H9 (cell line): Measurements from ENCODE around the gene GPD1L. TPM values are rescaled to one million over a fixed set of nuclear protein-coding genes. Genes with fewer than 3 reads are reported as not detected.

Experiments used
- DNase-seq: peaks from one replicate; pipeline ENCODE4 v3.0.0-alpha.2; 2017
- H2AFZ ChIP-seq: one replicate; pipeline ENCODE4 v1.6.1; 2013; ENCODE audit warnings: mild to moderate bottlenecking, low read length, control low read depth, moderate library complexity
- H2AK5ac ChIP-seq: 2 replicates; pipeline ENCODE4 v1.6.1; 2013; ENCODE audit warnings: low read length, control low read depth, mixed read lengths; ENCODE audit not compliant: insufficient read length
- H2BK120ac ChIP-seq: one replicate; pipeline ENCODE4 v1.6.1; 2013; ENCODE audit warnings: low read depth, mild to moderate bottlenecking, low read length, control low read depth, inconsistent platforms; ENCODE audit not compliant: poor library complexity, severe bottlenecking
- H2BK12ac ChIP-seq: 2 replicates; pipeline ENCODE4 v1.6.1; 2013; ENCODE audit warnings: low read length, control low read depth, mixed read lengths, low read depth; ENCODE audit not compliant: insufficient read length
- H2BK15ac ChIP-seq: 2 replicates; pipeline ENCODE4 v1.6.1; 2013; ENCODE audit warnings: low read depth, low read length, control low read depth
- H2BK20ac ChIP-seq: one replicate; pipeline ENCODE4 v1.6.1; 2013; ENCODE audit warnings: low read depth, mild to moderate bottlenecking, low read length, control low read depth, inconsistent platforms; ENCODE audit not compliant: poor library complexity, severe bottlenecking
- H2BK5ac ChIP-seq: 2 replicates; pipeline ENCODE4 v1.6.1; 2013; ENCODE audit warnings: low read length, control low read depth, mixed read lengths; ENCODE audit not compliant: insufficient read length
- H3K14ac ChIP-seq: 2 replicates; pipeline ENCODE4 v1.6.1; 2013; ENCODE audit warnings: low read length, control low read depth; ENCODE audit not compliant: insufficient read depth
- H3K18ac ChIP-seq: 2 replicates; pipeline ENCODE4 v1.6.1; 2013; ENCODE audit warnings: low read depth, mild to moderate bottlenecking, mixed read lengths, low read length, control low read depth; ENCODE audit not compliant: insufficient read length
- H3K23ac ChIP-seq: 2 replicates; pipeline ENCODE4 v1.6.1; 2013; ENCODE audit warnings: low read length, control low read depth, mixed read lengths, low read depth; ENCODE audit not compliant: insufficient read length
- H3K23me2 ChIP-seq: 2 replicates; pipeline ENCODE4 v1.6.1; 2013; ENCODE audit warnings: low read depth, mild to moderate bottlenecking, mixed read lengths, low read length, control low read depth; ENCODE audit not compliant: insufficient read length, poor library complexity, severe bottlenecking
- H3K27ac ChIP-seq: 2 replicates; pipeline ENCODE4 v1.5.1; 2013; ENCODE audit warnings: low read length, control low read depth, mixed read lengths, low read depth; ENCODE audit not compliant: insufficient read length
- H3K27me3 ChIP-seq: 2 replicates; pipeline ENCODE4 v1.6.1; 2013; ENCODE audit warnings: low read length, control low read depth, inconsistent platforms; ENCODE audit not compliant: insufficient read depth
- H3K4ac ChIP-seq: 2 replicates; pipeline ENCODE4 v1.6.1; 2013; ENCODE audit warnings: low read depth, mild to moderate bottlenecking, control low read depth, inconsistent platforms, low read length, moderate library complexity
- H3K4me1 ChIP-seq: 2 replicates; pipeline ENCODE4 v1.6.1; 2013; ENCODE audit warnings: low read length, control low read depth, inconsistent platforms; ENCODE audit not compliant: insufficient read depth
- H3K4me2 ChIP-seq: 2 replicates; pipeline ENCODE4 v1.6.1; 2013; ENCODE audit warnings: low read length, control low read depth, mixed read lengths; ENCODE audit not compliant: insufficient read length, insufficient read depth
- H3K56ac ChIP-seq: 2 replicates; pipeline ENCODE4 v1.6.1; 2013; ENCODE audit warnings: low read depth, mild to moderate bottlenecking, mixed read lengths, low read length, control low read depth; ENCODE audit not compliant: insufficient read length
- H3K79me1 ChIP-seq: 2 replicates; pipeline ENCODE4 v1.6.1; 2013; ENCODE audit warnings: low read depth, mild to moderate bottlenecking, moderate library complexity, low read length, control low read depth, inconsistent platforms; ENCODE audit not compliant: insufficient read depth, poor library complexity, severe bottlenecking
- H3K79me2 ChIP-seq: 2 replicates; pipeline ENCODE4 v1.6.1; 2013; ENCODE audit warnings: low read length, control low read depth, inconsistent platforms; ENCODE audit not compliant: insufficient read depth
- H3K9ac ChIP-seq: 2 replicates; pipeline ENCODE4 v1.6.1; 2013; ENCODE audit warnings: low read length, control low read depth, mixed read lengths; ENCODE audit not compliant: insufficient read length; ENCODE audit errors: extremely low read depth
- H3K9me3 ChIP-seq: one replicate; pipeline ENCODE4 v1.6.1; 2013; ENCODE audit warnings: low read depth, low read length, inconsistent platforms; ENCODE audit not compliant: control insufficient read depth
- H3T11ph ChIP-seq: one replicate; pipeline ENCODE4 v1.6.1; 2013; ENCODE audit warnings: mild to moderate bottlenecking, low read length, control low read depth, inconsistent platforms
- H4K20me1 ChIP-seq: one replicate; pipeline ENCODE4 v1.6.1; 2013; ENCODE audit not compliant: control insufficient read depth, insufficient read length, insufficient read depth
- H4K5ac ChIP-seq: 2 replicates; pipeline ENCODE4 v1.6.1; 2013; ENCODE audit warnings: low read depth, mild to moderate bottlenecking, mixed read lengths, low read length, control low read depth; ENCODE audit not compliant: insufficient read length
- H4K8ac ChIP-seq: replicated peaks from 2 replicates; pipeline ENCODE4 v1.6.1; 2013; ENCODE audit warnings: low read length, control low read depth, mixed read lengths, low read depth; ENCODE audit not compliant: insufficient read length
- H4K91ac ChIP-seq: 2 replicates; pipeline ENCODE4 v1.6.1; 2013; ENCODE audit warnings: low read depth, mild to moderate bottlenecking, moderate library complexity, mixed read lengths, low read length, control low read depth; ENCODE audit not compliant: insufficient read length
- H3K27ac Mint-ChIP-seq, 3 experiments: 2 replicates in 2 of 3; 3 replicates in 1 of 3; pipeline ENCODE4 v1.8.0; 2020 to 2021; ENCODE audit warnings: mixed read lengths in 3 of 3, mild to moderate bottlenecking in 1 of 3, moderate library complexity in 1 of 3
- H3K27me3 Mint-ChIP-seq: 2 replicates; pipeline ENCODE4 v1.8.0; 2021; ENCODE audit warnings: low read depth, mild to moderate bottlenecking, moderate library complexity, mixed read lengths
- H3K36me3 Mint-ChIP-seq, 3 experiments: 2 replicates in 2 of 3; 3 replicates in 1 of 3; pipeline ENCODE4 v1.8.0; 2020 to 2021; ENCODE audit warnings: low read depth in 3 of 3, mixed read lengths in 3 of 3; ENCODE audit not compliant: insufficient read depth in 1 of 3
- H3K4me1 Mint-ChIP-seq, 2 experiments: 2 replicates each; pipeline ENCODE4 v1.8.0; 2020; ENCODE audit warnings: mixed read lengths in 2 of 2
- H3K4me3 Mint-ChIP-seq, 2 experiments: 2 replicates in 1 of 2; 3 replicates in 1 of 2; pipeline ENCODE4 v1.8.0; 2020 to 2021; ENCODE audit warnings: mild to moderate bottlenecking in 2 of 2, mixed read lengths in 2 of 2, moderate library complexity in 1 of 2
- H3K9me3 Mint-ChIP-seq, 2 experiments: 2 replicates in 1 of 2; 3 replicates in 1 of 2; pipeline ENCODE4 v1.8.0; 2020; ENCODE audit warnings: mild to moderate bottlenecking in 2 of 2, mixed read lengths in 2 of 2, moderate library complexity in 1 of 2
- CTCF ChIP-seq: fragments of 200-600 bp; sonication (generic); conservative IDR thresholded peaks from 3 replicates; pipeline ENCODE4 v1.8.0; 2021; ENCODE audit warnings: antibody characterized with exemption, mild to moderate bottlenecking
- WGBS: extraction: QIAGEN DNeasy Blood & Tissue Kit; methylation state at CpG from one replicate; pipeline ENCODE4 v1.1.7; 2013; ENCODE audit warnings: missing lambda C conversion rate, low lambda C conversion rate, mixed read lengths; ENCODE audit not compliant: insufficient read length; ENCODE audit errors: extremely low coverage; 5-methylcytosine and 5-hydroxymethylcytosine counted together
- total RNA-seq: library from RNA; stranded (reverse); gene quantifications from 2 replicates; pipeline ENCODE4 v1.2.1, GENCODE V29; 2021

GPD1L gene
- total RNA-seq, 1 experiment from 2014 or later: 3.7 TPM

DNA sequence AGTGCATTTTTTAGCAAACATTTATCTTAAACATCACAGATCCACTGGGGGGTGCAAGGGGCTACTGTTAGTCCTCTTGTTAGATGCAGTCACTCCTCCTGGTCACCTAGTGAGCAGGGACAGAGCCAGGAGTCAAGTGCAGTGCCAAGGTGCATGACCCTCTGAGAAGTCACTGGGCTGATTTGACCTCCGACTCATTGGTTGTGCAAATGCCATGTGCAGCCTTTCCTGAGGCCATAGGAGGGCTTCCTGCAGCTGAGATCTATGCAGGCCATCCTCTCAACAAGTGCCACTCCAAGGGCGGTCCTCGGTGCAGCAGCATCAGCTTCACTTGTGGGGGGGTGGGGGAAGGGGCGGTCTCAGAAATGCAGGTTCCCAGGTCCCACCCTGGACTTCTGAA, 60.2 kb downstream of the GPD1L start:
- Histone ChIP-seq H3K27ac (no peak overlapping the region), H3K23ac (no peak overlapping the region), H3K56ac (no peak overlapping the region), H3K27me3 (no peaks in the 10 kb centered on the region), H2BK20ac (no peak overlapping the region), H4K5ac (no peak overlapping the region), H2BK15ac (no peak overlapping the region), H4K8ac (no peak overlapping the region), H3K4ac (no peak overlapping the region), H3K9me3 (no peaks in the 10 kb centered on the region), H2BK120ac (no peak overlapping the region), H4K20me1 (no peaks in the 10 kb centered on the region), H3K9ac (no peak overlapping the region), H3K23me2 (no peaks in the 10 kb centered on the region), H4K91ac (no peak overlapping the region), H3K18ac (no peak overlapping the region), H3K14ac (no peak overlapping the region), H2AFZ (no peak overlapping the region), H2AK5ac (no peak overlapping the region), H2BK5ac (no peak overlapping the region), H3K4me1 (no peaks in the 10 kb centered on the region), H2BK12ac (no peak overlapping the region), H3K79me2 (no peaks in the 10 kb centered on the region), H3K79me1 (no peaks in the 10 kb centered on the region), H3T11ph (no peak overlapping the region), H3K4me2 (no peak overlapping the region)
- WGBS: no CpG with 5 or more reads among the region's 4 CpGs
- Mint-ChIP-seq H3K36me3 (peaks cover 24 to 49% (median 40%) of the 10 kb centered on the region in 3 experiments), H3K4me1 (no peaks in the 10 kb centered on the region), H3K27ac (no peak overlapping the region), H3K9me3 (peaks cover 27 to 42% of the 10 kb centered on the region in 2 experiments), H3K27me3 (peaks cover 1% of the 10 kb centered on the region), H3K4me3 (no peak overlapping the region)
- no peak for TF ChIP-seq CTCF
- DNase-seq: no peak
